HG03097 (cell line): ENCODE measurements around the gene AGRP.

ENCODE experiments used
- ATAC-seq: cut with Tn5 transposase; IDR thresholded peaks from one replicate; pipeline ENCODE4 v1.9.1; 2021; ENCODE audit not compliant: unreplicated experiment, low FRiP score

AGRP gene

DNA sequence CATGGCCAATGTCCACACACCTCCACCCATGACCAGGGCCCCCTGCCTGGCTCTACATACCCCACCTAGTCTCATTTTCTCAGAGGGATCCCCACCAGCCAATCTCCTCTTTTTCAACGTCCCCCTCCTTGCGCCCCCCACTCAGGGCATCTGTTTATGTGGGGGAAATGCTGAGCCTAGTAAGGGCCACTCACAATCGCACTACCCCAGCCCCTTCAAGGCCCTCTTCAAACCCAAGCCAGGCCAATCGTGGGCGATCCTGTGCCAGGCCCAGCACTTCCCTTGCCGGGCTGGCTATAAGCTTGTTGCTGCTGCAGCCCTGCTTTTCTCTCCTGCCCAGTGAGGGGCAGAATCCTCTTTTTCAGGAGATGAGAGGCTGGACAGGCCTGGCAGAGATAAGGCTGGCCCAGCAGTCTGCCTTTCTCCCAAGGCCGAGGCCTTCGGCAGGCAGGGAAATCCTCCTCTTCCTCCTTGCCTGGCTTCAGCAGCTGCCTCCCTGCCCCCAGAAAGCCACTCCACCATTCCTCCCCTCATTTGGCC is 36.3 kb downstream of the AGRP start:
- ATAC-seq: no peak

DNA sequence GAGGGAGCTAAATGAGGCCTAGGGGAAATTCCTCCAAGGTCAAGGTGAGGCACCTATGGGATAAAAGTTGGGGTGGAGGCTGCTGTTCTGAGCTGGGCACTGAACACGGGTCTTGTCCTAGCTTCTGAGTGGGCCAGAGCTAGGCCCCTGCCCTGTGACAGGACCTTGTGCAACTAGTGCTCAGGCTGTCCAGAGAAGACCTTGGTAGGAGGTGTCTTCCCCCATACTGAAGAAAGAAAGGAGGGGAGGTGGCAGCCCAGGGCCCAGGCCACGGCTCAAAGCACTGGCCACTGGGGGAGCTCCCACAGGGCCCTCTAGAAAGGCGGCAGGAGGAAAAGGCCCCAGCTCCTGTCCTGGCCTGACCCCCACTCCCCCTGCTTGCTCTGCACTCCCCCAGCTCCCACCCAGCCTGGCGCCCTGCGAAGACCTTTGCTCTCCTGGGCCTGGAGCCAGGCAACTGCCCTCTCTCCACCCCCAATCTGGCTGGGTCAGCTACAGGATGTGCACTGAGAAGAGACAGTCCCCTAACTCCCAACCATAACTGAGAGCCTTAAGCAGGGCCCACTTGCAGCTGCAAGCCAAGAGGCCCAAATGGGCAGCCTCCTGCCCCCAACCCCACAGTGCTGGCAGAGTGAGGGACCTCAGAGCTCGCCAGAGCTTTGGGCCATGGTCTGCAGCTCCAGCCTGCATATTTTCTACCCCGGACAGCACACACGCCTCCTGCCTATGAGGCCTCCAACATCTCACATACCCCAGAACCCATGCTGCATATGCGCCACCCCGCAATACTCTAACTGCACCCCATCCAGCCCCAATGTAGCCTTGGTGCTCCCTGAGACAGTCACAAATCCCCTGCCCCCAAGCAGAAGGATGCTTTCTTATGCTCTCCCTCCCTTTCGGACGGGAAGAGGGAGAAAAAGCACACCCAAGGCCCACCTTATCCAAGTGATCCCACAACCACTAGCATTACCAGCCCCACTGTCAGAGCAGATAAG is 37.1 kb downstream of the AGRP start:
- ATAC-seq: no peak

DNA sequence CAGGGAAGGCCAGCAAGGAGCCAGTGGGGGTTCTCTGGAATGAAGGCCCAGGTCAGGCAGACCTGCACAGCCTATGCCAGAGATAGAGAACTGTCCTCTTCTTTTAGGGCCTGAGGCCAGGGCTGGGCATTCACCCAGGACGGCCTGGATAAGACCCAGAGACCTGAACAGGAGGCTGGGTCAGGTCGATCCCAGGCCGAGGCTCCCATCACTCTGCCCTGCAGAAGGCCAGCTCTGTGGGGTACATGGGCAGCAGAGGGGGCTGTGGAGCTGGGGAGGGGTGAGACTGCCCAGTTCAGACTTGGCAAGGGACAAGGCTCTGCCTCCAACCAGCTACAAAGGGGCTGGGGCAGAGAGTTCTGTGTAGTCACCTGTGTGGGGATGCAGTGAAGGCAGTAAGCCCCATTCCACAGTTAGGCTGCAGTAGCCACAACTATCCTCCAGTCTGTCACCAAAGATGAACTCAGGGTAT is 37.9 kb downstream of the AGRP start:
- ATAC-seq: no peak

DNA sequence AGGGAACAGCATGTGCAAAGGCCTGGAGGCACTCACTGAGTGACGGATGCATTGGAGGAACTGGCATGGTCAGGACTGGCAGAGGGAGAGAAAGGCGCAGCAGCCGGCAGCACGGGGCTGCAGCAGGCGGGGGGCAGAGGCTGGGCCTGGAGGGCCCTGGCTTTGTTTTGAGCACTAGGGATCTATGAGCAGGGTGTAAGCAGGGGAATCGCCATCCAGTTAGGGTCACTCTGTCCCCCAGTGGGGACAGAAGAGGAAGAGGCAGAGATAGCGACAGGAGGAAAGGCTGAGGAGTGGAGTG is 38.3 kb downstream of the AGRP start:
- no peak for ATAC-seq

DNA sequence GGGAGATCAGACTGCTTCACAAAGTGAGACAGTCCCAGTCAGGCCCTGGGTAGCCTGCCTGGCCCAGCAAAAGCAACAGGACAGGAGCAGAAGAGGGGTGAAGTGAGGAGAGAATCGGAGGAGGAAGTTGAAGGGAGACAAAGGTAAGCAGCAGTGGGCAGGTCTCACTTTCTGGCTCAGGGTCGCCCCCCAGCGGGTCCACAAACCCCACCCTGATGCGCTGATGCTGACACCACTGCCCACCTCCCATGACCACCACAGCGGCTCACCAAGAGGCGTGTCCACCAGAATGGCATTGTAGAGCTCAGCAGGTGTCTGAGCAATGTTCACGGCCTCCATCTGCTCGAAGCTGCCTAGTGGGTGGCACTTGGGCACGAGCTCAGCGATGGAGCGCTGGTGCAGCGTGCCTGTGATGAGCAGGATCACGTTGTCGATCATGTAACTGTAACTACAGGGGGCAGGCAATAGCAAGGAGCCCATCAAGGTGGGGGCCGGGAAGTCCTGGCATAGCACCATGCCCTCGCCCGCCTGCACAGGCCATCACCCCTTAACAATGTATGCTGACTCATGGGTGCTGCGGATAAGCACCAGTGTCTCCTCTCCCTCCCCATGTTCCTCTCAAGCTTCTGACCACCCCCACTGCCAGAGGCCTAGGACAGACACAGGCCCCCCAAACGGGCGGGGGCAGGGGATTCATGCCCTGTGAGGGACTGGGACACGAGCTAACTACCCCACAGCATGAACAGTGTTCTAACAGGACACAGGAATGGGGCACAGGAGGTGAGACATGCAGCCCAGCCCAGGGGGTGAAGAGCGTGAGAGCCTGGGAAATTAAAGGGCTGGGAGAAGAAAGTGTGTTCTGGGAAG is 38.9 kb downstream of the AGRP start:
- ATAC-seq: no peak

DNA sequence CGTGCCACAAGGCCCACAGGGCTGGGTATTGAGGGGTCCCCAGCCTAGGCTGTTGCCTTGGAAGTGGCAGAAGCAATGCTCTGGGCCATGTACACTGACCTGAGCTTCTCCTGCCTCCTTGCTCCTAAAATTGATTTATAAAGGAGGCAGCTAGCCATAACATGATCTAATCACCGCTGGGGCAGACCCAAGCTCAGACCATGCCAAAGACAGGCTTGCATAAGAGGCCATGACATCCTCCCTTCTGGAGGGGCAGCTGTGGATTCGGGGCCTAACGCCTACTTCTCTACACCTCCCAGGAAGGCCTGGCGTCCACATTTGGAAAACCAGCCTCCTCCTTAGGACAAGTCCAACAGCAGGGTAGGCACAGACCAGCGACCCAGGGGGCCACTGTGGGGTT is 40.1 kb downstream of the AGRP start:
- ATAC-seq: no peak

DNA sequence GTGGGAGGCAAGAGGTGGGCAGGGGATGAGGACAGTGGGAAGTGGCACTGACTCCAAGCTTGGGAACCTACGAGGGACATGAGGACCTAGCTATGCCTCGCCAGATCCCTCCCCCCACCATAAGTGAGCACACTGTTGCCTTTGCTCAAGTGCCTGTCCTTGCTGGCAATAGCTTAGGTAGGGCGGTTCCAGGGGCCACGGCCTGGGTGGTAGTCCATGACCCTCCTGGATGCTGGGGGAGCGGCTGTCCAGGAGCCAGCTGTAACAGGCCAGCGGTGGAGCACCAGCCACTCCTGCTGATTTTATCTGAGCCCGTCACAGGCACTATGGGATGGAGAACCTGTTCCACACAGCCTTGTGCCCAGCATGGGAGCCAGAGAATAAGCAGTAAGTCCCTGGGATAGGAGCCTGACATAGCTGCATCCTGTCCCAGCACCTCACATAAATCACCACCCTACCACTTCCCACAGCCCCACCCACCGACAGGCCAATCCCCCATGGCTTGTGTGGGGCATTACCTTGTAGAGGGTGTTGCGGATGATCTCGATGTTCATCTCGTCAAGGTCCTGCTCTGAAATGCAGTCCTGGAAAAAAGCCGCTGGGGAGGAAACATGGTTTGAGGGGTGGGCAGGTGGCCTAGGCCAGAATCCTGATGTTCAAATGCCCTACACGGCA is 40.6 kb downstream of the AGRP start:
- ATAC-seq: no peak

DNA sequence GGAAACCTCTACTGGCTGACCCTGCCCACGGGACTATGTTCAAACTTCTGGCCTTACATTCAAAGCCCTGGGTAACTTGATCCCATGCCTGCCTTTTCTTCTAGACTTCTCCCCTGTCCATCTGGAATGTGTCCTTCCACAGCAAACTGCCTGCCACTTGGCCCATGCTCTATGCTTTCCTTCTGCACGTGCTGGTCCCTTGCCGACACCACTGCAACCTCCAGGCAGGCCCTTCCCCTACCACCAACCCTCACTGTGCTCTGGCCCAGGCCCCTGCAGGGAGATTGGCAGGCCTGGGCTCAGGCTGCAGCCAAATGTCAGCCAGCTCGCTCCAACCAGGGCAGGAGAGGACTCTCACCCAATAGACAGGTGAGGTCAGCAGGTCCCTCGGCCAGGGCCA is 41.4 kb downstream of the AGRP start:
- no peak for ATAC-seq

DNA sequence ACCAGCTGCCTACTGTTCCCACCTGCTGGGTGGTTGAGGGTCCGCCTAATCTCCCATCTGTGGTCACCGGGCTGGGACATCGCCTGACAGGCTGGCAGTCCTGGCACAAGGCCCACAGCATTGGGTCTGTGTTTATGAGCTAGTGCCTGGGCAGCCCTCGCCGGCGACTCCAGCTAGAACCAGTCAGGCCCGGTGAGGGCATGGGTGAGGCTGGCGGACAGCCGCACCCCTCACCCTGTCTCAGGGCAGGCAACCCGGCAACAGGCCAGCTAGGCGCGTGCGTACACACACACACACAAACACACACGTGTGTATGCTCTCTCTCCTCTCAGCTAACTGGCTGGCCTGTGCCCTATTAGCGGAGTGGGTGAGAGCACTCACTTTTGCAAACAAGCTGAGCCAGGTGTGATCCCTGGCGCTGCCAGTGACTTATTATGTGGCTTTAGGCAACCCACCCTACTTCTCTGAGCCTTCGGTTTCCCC is 42.0 kb downstream of the AGRP start:
- ATAC-seq: no peak

DNA sequence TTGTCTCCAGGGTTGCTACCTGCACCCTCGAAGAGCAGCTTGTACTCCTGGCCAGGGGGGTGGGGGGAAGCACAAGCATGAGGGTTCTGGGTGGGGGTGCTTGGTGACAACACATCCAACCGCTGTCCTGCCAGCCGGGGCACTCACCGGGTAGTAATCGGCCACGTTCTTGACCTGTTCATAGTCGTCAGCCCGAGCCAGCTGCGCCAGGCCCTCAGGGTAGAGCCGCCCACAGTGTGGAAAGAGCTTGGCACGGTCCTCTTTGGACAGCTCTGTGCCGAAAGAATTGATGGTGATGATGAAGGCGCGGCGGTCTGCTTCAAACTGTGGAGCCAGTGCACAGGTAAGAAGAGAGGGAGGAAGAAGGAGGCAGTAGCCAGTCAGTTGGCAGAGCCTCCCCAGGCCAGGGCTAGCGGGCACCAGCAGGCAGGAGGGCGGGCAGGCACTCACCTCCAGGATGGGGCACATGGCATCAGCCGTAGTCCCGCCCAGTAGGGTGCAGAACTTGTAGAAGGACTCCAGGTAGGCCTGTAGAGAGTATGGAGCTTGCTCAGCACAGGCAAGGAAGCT is 44.4 kb downstream of the AGRP start:
- ATAC-seq: no peak

DNA sequence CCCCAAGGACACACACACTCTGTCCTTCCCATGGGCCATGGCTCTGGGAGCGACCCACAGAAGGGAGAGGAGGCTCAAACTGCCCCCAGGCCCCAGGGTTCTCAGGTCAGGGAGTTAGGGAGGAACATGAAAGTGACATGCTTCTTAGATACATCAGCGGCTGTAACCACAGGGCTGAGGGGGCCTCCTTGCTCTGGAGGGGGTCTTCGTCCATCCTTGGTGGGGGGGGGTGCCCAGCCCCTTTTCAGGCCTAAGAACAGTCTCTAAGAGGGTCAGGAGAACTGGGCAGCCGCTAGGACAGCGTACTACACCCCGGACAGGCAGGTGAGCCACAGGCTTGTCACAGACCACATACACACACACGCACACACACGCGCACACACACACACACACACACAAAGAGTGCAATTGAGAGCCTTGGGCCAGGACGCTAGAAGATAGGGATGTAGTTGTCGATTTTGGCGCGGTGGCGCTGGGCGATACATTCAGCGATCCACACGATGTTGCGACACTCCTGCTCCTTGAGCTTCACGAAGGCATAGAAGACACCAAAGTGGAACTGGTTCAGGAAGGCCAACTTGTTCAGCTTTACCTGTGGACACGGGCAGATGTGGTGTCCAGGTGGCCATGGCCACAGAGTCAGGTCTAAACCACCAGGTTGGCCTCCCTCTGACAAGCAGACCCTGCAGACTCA is 45.1 kb downstream of the AGRP start:
- no peak for ATAC-seq

DNA sequence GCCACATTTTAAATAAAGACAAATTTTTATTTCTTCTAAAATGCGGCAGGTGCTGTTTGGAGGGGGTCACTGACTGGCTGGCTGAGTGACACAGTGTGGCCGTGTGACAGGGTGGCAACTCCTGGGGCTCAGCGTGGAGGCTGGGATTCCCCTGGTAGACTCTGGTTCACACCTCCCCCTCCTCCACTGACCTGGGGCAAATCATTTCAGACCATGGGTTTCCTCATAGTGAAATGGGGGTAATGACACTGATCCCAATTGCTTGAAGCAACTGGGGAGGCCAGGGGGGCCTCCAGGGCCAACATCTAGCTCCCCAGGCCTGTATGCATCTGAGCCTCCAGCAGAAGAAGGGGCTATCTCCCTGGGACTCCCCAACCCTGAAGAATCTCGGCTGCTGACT is 45.8 kb downstream of the AGRP start:
- ATAC-seq: no peak

DNA sequence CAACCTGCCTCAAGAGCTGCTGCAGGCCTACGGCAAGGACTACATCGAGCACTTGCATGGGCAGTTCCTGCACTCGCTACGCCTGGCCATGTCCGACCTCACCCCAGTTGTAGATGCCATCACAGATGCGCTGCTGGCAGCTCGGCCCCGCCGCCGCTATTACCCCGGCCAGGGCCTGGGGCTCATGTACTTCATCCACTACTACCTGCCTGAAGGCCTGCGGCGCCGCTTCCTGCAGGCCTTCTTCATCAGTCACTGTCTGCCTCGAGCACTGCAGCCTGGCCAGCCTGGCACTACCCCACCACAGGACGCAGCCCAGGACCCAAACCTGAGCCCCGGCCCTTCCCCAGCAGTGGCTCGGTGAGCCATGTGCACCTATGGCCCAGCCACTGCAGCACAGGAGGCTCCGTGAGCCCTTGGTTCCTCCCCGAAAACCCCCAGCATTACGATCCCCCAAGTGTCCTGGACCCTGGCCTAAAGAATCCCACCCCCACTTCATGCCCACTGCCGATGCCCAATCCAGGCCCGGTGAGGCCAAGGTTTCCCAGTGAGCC is 46.6 kb downstream of the AGRP start:
- ATAC-seq: no peak

DNA sequence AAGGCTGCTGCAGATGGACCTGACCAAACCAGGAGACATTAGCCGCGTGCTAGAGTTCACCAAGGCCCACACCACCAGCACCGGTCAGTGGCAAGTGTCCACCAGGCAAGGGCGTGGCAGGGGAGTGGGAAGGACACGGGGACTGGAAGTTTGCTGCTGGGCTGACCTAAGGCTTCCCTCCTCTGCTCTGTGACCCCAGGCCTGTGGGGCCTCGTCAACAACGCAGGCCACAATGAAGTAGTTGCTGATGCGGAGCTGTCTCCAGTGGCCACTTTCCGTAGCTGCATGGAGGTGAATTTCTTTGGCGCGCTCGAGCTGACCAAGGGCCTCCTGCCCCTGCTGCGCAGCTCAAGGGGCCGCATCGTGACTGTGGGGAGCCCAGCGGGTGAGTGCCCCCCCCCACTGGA is 47.6 kb downstream of the AGRP start:
- no peak for ATAC-seq

DNA sequence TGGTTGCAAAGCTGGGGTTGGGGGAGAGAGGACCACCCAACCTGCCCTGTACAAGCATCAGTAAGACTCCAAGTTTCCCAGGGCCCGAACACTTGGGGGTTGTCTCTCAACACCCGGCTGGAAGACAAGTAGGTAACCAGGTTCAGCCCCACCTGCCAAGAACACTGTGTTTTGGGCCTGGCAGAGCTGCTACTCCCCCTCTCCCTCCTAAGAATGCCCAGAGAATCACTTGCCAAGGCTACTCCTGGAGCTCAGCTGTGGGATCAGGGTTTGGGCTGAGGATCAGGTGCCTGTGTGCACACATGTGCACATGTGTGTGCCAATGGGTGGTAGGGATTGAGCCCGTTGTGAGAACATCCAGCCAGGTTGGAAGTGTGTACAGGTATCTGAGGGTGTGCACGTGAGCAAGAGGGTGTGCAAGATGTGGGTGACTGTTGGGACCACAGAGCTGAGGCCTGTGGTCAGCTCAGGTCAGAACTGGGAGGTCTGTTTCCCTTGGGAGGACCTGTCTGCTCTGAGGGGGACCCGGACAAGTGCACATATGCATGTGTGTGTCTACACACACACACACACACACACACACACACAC is 50.1 kb downstream of the AGRP start:
- ATAC-seq: no peak
